Liver (tissue), 9 donors: ENCODE data around the gene POMC. TPM values are rescaled to one million over a fixed set of nuclear protein-coding genes. Genes with fewer than 3 reads are reported as not detected.

ENCODE experiments used
- DNase-seq: peaks from one replicate; pipeline ENCODE4 v3.0.0-alpha.2; 2017; ENCODE audit warnings: low spot score
- H3K27ac ChIP-seq, 2 donors: one replicate each; pipeline ENCODE4 v1.7.0; 2013; ENCODE audit warnings: inconsistent platforms in 2 of 2, low read length in 2 of 2, control low read depth in 1 of 2, low read depth in 1 of 2, mild to moderate bottlenecking in 1 of 2
- H3K27me3 ChIP-seq, 4 donors: one replicate each; pipeline versions ENCODE4 v1.6.1 to v1.7.0; 2013; ENCODE audit warnings: low read length in 3 of 4, inconsistent platforms in 1 of 4, mild to moderate bottlenecking in 1 of 4, moderate library complexity in 1 of 4; ENCODE audit not compliant: control insufficient read depth in 4 of 4, insufficient read depth in 4 of 4
- H3K36me3 ChIP-seq, 4 donors: one replicate each; pipeline versions ENCODE4 v1.6.1 to v1.7.0; 2013; ENCODE audit warnings: low read length in 3 of 4, mild to moderate bottlenecking in 3 of 4, low read depth in 1 of 4, moderate library complexity in 1 of 4; ENCODE audit not compliant: control insufficient read depth in 4 of 4, insufficient read depth in 3 of 4
- H3K4me1 ChIP-seq, 4 donors: one replicate each; pipeline versions ENCODE4 v1.6.1 to v1.7.0; 2013; ENCODE audit warnings: low read length in 3 of 4, mild to moderate bottlenecking in 3 of 4, moderate library complexity in 1 of 4; ENCODE audit not compliant: control insufficient read depth in 4 of 4, insufficient read depth in 4 of 4
- H3K4me3 ChIP-seq, 3 donors: one replicate each; pipeline versions ENCODE4 v1.6.1 to v1.7.0; 2013; ENCODE audit warnings: low read length in 3 of 3, control low read depth in 1 of 3, low read depth in 1 of 3, mild to moderate bottlenecking in 1 of 3
- H3K9ac ChIP-seq, 2 donors: one replicate each; pipeline ENCODE4 v1.7.0; 2013; ENCODE audit warnings: low read length in 2 of 2, mild to moderate bottlenecking in 2 of 2, moderate library complexity in 2 of 2, control low read depth in 1 of 2, low read depth in 1 of 2
- H3K9me3 ChIP-seq, 4 donors: one replicate each; pipeline versions ENCODE4 v1.6.1 to v1.7.0; 2013; ENCODE audit warnings: low read length in 3 of 4; ENCODE audit not compliant: control insufficient read depth in 4 of 4
- ATF3 ChIP-seq: IDR thresholded peaks from 2 replicates; pipeline ENCODE4 v1.6.1; 2016; ENCODE audit warnings: antibody characterized with exemption
- CTCF ChIP-seq: fragments of 150-350 bp; IDR thresholded peaks from 2 replicates; pipeline ENCODE4 v1.5.1; 2017; ENCODE audit warnings: improper control_type of control experiment, low read depth, low read length; ENCODE audit not compliant: missing input control
- EGR1 ChIP-seq, 2 donors: IDR thresholded peaks; 2 replicates each; pipeline ENCODE4 v1.6.1; 2016 to 2018; ENCODE audit warnings: antibody characterized with exemption in 2 of 2, low read depth in 2 of 2
- FOXA1 ChIP-seq: IDR thresholded peaks from 2 replicates; pipeline ENCODE4 v1.6.1; 2016; ENCODE audit warnings: antibody characterized with exemption
- FOXA2 ChIP-seq: IDR thresholded peaks from 2 replicates; pipeline ENCODE4 v1.6.1; 2016; ENCODE audit warnings: antibody characterized with exemption
- GABPA ChIP-seq, 2 donors: IDR thresholded peaks in 1 of 2; conservative IDR thresholded peaks in 1 of 2; 2 replicates each; pipeline ENCODE4 v1.6.1; 2016; ENCODE audit warnings: antibody characterized with exemption in 2 of 2, mild to moderate bottlenecking in 1 of 2, moderate library complexity in 1 of 2
- HNF4A ChIP-seq, 2 donors: conservative IDR thresholded peaks; 2 replicates each; pipeline ENCODE4 v1.6.1; 2016; ENCODE audit warnings: antibody characterized with exemption in 2 of 2, mild to moderate bottlenecking in 2 of 2
- HNF4G ChIP-seq: IDR thresholded peaks from 2 replicates; pipeline ENCODE4 v1.6.1; 2016; ENCODE audit warnings: antibody characterized with exemption
- MAX ChIP-seq: IDR thresholded peaks from 2 replicates; pipeline ENCODE4 v1.6.1; 2016; ENCODE audit warnings: antibody characterized with exemption
- NR2F2 ChIP-seq: IDR thresholded peaks from 2 replicates; pipeline ENCODE4 v1.6.1; 2016; ENCODE audit warnings: antibody characterized with exemption
- RAD21 ChIP-seq, 2 donors: IDR thresholded peaks; 2 replicates each; pipeline ENCODE4 v1.6.1; 2016; ENCODE audit warnings: antibody characterized with exemption in 2 of 2, mild to moderate bottlenecking in 2 of 2
- REST ChIP-seq: IDR thresholded peaks from 2 replicates; pipeline ENCODE4 v1.6.1; 2016; ENCODE audit warnings: antibody characterized with exemption, mild to moderate bottlenecking
- RXRA ChIP-seq, 2 donors: IDR thresholded peaks; 2 replicates each; pipeline ENCODE4 v1.6.1; 2017 to 2018; ENCODE audit warnings: antibody characterized with exemption in 2 of 2, mild to moderate bottlenecking in 1 of 2
- SP1 ChIP-seq: IDR thresholded peaks from 2 replicates; pipeline ENCODE4 v1.6.1; 2018; ENCODE audit warnings: antibody characterized with exemption, mild to moderate bottlenecking
- TAF1 ChIP-seq: conservative IDR thresholded peaks from 2 replicates; pipeline ENCODE4 v1.6.1; 2016; ENCODE audit warnings: antibody characterized with exemption, mild to moderate bottlenecking
- YY1 ChIP-seq: IDR thresholded peaks from 2 replicates; pipeline ENCODE4 v1.6.1; 2016; ENCODE audit warnings: antibody characterized with exemption, mild to moderate bottlenecking
- ZBTB33 ChIP-seq: IDR thresholded peaks from 2 replicates; pipeline ENCODE4 v1.6.1; 2016; ENCODE audit warnings: antibody characterized with exemption
- WGBS: extraction: QIAGEN DNeasy Blood & Tissue Kit; methylation state at CpG from one replicate; pipeline ENCODE4 v1.1.7; 2013; 5-methylcytosine and 5-hydroxymethylcytosine counted together
- polyA plus RNA-seq, 2 donors: library from polyadenylated mRNA; stranded (reverse) in 1 of 2; unstranded in 1 of 2; fragments of 200-250 nt in 1 of 2; fragments of >200 nt in 1 of 2; fragmentation: Nextera tagmentation in 1 of 2; extraction: Ambion mirVana in 1 of 2; gene quantifications; one replicate each; pipeline versions ENCODE4 v1.2.1 to v1.2.3, GENCODE V29; 2013 to 2015
- total RNA-seq, 2 donors: library from RNA; depleted of rRNA; stranded (reverse); fragments of >200 nt; gene quantifications; one replicate each; pipeline ENCODE4 v1.2.3, GENCODE V29; 2014
- donor health status: healthy.
- donor health status: healthy.
- donor health status: healthy.
- donor health status: healthy.
- donor health status: healthy.

The POMC gene
- total and polyA plus RNA-seq, 4 donors = 0.67 to 7.8 (median 0.93) TPM

GRCh38 chr2:25218100-25218499 is 49.7 kb upstream of the POMC start:
- H3K4me1 ChIP-seq = peaks cover 0 to 4% (median 0%) of the 10 kb centered on the region in 4 donors
- no peak for DNase-seq
- TF ChIP-seq ZBTB33 (no peak), NR2F2 (no peak)
- H3K9ac ChIP-seq = no peak overlapping the region
- WGBS = 92% methylated on average over 3 of the region's 3 CpGs
- H3K36me3 ChIP-seq = no peaks in the 10 kb centered on the region
- no peak overlapping the region for H3K4me3 ChIP-seq
- H3K9me3 ChIP-seq = no peaks in the 10 kb centered on the region
- H3K27me3 ChIP-seq = no peaks in the 10 kb centered on the region
- no peak overlapping the region for H3K27ac ChIP-seq

GRCh38 chr2:25215948-25216679 is 47.7 kb upstream of the POMC start:
- Histone ChIP-seq H3K27ac (peak overlapping the region in 1 of 2 donors; percentile 32), H3K9ac (peak overlapping the region; percentile 7 to 38), H3K9me3 (no peaks in the 10 kb centered on the region), H3K4me1 (peaks cover 0 to 4% (median 0%) of the 10 kb centered on the region in 4 donors), H3K27me3 (no peaks in the 10 kb centered on the region), H3K36me3 (no peaks in the 10 kb centered on the region), H3K4me3 (peak overlapping the region in 2 of 3 donors; percentile 12 to 51)
- DNase-seq = peak; percentile 90
- WGBS = 10% methylated on average over 71 of the region's 71 CpGs
- TF ChIP-seq MAX (no peak), FOXA1 (no peak), RXRA (IDR thresholded peaks at IDR 0.05) (no peak), CTCF (no peak), GABPA (IDR thresholded peaks at IDR 0.05 in 1 of 2, conservative IDR thresholded peaks at IDR 0.05 in 1 of 2) (no peak), SP1 (no peak), HNF4G (no peak), ATF3 (no peak), FOXA2 (no peak), ZBTB33 (no peak), YY1 (no peak), NR2F2 (no peak), RAD21 (IDR thresholded peaks at IDR 0.05) (no peak), HNF4A (conservative IDR thresholded peaks at IDR 0.05) (no peak), TAF1 (no peak), REST (no peak), EGR1 (IDR thresholded peaks at IDR 0.05; ENCODE audit: low read depth in 2 of 2) (no peak)
